Fibroblast of peridontal ligament (primary cell): Measurements from ENCODE around the gene DTYMK.

ENCODE experiments used
- DNase-seq: peaks from one replicate; pipeline ENCODE4 v3.0.0-alpha.2; 2010; ENCODE audit errors: extremely low read depth

Gene DTYMK

DNA sequence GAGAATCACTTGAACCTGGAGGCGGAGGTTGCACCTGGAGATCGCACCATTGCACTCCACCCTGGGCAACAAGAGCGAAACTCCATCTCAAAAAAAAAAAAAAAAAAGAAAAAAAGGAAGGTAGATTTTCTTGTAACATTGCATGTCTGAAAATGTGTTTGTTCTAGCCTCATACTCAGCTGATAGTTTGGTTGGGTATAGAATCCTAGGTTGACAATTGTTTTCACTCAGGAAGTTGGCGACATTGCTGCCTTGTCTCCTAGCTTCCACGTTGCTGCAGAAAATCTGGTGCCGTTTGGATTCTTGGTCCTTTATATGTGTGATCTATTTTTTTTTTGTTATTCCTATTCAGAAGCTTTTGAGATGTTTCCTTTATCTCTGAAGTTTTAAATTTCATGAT lies 19.9 kb upstream of the DTYMK start:
- no peak for DNase-seq

DNA sequence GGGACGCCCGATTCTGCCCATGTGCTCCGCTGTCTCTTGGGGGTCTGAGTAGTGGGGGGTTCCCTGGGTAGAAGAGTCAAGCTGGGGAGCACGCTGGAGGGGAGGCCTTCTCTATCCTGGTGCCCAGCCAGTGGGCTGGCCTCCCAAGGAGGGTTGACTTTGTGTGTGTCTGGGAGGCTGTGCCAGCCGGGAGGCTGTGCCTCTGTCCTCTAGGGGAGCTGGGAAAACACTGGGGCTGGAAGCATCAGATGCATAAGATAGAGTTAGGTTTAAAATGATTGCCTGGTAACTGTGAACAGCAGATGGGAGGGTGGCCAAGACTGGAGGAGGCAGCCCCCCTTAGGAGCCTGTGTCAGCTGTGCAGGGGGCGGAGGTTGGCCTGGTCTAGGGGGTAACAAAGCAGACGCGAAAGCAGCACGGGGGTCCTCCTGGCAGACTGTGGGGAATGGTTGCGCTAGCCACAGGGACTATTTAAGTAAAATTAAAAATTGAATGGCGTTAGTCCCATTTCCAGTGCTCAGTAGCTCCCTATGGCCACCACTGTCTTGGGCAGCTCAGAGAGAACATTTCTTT lies 16.5 kb upstream of the DTYMK start:
- peak; percentile 32 for DNase-seq

DNA sequence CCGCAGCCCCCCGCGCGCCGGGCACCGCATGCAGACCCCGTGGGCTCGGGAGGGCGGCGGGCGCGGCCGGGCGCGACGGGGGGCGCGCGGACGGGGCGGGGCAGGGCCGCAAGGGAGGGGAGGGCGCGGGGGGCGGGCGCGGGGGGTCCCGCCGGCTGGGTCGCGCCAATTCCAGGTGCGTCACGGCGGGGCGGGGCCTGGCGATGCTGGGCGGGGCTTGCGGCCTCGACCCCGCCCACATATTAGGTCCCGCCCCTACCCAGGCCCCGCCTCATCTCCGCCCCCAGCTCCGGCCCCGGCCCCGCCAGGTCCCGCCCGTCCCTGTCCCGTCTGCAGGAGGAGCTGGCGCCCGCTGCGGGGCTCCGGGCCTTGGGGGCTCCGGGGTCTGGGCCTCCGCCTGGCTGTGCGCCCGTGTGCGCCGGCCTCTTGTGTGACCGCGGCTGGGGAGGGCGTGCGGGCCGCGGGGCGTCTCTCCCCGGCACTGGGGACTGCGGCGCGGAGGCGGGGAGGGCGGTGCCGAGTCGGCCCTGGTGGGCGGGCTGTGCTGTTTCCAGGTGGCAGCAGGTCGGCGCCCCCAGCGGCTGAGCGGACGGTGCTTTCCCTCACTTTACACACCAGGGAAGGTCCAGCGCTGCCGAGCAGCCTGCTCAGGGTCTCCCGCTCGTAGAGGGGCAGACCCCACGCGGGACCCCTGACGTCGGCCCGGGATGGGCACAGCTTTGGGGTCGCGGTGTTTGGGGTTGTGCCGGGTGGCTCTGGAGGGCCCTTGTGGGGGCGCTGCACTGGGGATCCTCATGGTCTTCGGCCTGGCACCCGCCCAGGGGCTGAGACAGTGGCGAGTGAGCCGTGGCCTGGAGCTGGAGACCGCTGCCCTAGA lies 15.8 kb upstream of the DTYMK start:
- DNase-seq, result peak; percentile 65

DNA sequence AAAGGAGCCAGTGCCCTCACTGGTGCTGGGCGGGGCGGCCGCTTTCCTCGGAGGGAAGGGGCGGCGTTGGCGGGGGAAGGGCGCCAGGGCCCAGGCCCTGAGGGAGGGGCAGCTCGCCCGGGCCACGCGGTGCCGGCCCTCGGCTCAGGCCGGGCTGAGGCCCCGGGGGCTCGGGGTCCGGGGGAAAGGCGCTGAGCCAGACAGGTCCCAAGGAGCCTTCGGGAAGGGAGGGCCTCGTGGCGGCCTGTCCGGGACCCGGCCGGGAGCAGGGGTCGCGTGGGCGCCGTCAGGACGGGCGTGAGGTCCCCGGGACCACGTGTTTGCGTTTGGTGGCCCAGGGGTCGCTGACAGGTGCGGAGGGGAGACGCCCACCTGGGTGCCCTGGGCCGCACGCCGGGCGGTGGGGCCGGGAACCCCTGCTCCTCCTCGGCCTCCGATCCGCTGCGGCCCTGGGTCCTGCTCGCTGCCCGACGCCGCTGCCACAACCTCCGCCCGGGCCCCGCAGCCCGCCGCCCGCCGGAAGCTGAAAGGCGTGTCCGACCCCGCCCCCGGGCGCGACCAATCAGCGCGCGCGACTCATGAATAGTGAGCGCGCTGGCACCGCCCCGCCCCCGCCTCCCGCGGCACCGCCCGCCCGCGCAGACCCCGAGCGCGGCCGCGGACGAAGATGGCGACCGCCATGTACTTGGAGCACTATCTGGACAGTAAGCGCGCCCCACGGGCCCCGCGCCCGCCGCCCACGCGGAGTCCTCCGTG lies 15.0 kb upstream of the DTYMK start, which contains the start of gene ING5:
ING5 (plus strand) TSS at position 641 of the 756 bp plus-strand sequence; CDS start at position 668, 27 bp downstream.
- peak; percentile 81 for DNase-seq

DNA sequence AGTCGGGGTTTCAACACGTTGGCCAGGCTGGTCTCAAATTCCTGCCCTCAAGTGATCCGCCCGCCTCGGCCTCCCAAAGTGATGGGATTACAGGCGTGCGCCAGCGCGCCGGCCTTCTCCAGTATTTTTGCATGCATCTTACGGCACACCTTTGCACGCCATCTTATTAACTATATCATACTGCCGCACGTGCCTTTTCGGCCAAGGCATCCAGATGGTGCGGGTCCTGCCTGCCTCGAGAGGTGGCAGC lies 14.5 kb upstream of the DTYMK start:
- peak; percentile 67 for DNase-seq

DNA sequence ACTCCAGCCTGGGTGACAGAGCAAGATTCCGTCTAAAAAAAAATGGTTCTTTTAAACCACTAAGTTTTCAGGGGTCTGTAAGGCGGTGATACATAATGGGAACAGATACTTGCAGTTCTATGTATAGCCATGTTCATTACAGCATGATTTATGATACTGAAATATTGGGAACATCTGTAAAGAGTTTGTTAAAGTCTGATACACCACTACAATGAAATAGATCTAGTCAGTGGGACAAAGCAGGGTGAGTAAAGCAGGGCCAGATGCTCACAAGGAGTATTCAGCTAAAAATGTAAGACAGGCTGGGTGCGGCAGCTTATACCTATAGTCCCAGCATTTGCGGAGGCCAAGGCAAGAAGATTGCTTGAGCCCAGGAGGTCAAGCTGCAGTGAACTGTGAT lies 9.0 kb upstream of the DTYMK start:
- no peak for DNase-seq

DNA sequence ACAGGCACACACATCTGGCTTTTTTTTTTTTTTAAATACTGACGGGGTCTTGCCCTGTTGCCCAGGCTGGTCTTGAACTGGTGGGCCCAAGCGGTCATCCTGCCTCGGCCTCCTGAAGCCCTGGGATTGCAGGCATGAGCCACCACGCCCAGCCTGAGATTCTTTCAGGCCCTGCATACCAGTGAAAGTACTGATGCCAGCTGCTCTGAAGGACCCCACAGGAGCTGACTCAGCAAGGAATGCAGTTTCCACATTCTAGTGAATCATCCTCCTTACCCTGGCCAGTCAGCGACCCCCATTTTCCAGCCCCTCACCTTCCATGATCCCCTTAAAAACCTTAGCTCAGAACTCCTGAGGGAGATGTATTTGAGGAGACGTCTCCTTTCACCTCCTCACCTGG lies 5.8 kb upstream of the DTYMK start:
- peak; percentile 67 for DNase-seq

DNA sequence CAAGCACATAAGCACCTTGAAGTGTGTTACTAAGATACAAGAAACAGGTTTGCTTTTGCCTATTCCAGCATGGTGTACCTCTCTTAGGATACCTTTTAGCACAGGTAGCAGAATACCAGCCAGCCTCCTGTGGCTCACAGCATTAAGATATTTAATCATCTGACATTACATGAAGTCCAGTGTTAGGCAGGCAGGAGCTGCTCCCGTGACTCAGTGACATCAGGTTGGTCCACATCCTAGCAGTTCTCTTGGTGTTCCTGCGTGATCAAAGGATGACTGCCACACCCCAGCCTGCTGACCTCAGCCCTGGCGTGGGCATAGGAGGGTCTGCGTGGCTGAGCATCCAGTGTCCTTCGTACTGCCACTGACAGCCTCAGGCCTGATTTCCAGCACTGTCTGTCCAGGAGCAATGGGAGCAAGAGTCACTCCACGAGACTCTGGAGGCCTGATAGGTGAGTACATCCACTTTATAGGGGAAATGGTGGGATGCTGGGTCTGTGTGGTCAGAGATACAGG lies 3.6 kb upstream of the DTYMK start:
- DNase-seq, result no peak

DNA sequence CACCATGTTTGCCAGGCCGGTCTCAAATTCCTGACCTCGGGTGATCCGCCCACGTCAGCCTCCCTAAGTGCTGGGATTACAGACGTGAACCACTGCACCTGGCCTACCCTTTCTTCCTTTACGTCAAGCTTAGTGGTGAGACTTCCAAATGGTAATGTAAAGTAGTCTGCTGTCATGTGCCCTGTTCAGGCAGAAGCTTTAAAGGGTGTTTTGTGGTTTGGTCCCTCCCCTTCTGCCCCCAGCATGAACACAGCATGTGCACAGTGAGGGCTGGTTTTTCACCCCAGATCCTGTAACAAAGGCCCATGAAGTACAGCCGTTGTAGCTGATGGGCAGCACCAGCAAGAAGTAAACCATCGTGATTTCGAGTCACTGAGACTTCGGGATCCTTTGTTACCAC lies 2.7 kb upstream of the DTYMK start:
- no peak for DNase-seq

DNA sequence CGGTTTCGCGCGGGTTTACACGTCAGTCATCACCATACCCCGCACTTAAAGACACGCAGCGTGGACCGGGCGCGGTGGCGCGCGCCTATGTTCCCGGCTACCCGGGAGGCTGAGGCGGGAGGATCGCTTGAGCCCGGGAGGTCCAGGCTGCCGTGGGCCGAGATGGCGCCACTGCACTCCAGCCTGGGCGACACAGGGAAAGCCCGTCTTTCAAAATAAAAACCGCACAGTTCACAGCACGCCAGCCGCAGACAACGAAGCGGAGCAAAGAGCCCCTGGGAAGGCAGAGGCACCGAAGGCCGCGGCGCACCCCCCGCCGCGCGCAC lies 328 bp downstream of the DTYMK start:
- DNase-seq, result no peak

DNA sequence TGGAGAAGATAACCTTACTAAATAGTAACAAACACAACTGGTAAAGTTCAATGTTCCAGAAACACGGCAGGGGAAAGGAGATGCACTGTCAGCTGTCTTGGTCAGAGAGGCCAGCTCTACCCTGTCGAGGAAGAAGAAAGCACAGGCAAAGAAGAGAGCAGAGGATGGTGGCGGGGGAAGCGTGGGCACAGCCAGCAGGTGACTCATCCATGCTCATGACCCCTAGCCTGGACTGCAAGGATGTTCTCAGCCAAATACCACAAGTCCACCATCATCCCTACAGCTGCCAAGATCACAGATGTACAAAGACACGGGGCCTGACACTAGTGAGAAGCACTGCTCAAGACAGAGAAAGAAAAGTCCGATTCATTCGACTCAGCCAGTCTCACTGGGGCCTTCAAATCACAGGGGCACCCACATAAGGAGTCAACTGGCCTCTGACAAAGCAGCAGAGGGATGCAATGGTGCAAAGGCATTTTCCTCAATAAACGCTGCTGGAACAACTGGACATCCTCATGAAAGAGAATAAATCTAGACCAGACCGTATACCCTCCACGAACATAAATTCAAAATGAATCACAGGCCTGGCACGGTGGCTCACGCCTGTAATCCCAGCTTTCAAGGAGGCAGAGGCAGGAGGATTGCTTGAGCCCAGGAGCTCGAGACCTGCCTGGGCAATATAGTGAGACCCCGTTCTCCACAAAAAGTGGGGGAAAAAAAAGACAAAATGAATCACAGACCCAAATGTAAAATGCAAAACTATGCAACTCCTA lies 5.6 kb downstream of the DTYMK start:
- peak; percentile 97 for DNase-seq

DNA sequence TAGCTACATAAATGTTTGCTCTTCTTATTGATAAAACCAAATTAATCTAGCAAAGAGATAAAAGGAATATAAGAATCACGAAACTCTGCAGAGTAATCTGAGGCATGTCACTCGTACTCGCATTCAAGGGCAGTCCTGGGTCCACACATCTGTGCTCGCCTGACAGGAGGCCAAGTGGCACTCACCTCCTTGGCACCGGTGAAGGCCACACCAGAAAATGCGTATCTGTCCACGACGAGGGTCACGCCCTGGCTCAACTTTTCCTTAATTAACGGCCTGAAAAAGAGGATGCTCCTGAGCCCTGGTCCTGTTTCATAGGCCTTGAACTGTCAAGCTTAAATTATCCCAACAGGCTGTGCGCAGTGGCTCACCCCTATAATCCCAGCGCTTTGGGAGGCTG lies 6.6 kb downstream of the DTYMK start:
- no peak for DNase-seq

DNA sequence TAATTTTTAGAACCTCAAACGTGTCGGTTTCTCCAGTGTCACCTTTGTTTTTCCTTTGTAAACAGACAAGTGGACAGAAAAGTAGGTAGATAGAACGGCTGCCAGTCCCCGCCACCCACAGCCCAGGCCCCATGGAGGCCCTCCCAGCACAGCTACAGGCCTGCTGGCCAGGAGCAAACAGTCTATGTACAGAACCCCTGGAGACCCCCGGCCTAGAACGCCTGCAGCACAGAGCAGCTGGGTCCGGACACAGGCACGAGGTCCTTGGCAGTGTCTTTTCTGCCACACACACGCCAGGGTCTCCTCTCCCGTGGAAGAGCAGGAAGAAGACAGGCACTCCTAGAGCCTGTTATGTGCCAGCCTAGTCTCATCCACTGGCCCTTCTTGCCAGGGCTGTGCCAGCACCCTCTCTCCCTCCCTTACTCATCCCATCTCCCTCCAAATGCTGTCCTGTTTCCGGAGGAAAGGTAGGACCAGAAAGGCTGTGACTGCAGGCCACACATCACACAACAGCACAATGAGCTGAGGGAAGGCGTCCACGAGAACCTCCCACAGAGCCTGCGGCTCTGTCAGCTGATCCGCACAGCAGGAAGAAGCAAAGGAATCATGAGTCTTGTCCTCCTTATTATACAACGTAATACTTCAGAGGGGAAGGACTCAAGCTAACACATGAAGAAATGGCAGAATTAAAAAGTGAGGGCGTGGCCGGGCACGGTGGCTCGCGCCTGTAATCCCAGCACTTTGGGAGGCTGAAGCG lies 7.7 kb downstream of the DTYMK start:
- no peak for DNase-seq

DNA sequence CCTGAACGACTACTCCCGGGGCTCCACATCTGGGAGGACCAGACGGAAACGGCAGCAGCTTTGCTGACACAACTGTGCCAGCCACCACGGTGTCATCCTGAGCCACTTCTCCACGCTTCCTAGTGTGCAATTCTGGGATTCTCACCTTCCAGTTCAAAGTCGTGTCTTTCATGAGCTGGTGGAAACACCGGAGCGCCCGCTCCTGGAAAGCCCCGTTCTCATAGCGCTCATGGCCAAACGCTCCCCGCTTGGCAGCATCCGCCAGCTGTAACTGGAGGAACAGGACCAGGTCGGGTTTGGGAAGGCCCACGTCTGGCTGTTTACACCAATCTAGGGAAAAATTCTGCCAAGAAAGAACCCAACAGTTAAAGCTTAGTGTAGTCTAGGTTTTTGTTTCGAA lies 8.3 kb downstream of the DTYMK start:
- DNase-seq, result no peak

DNA sequence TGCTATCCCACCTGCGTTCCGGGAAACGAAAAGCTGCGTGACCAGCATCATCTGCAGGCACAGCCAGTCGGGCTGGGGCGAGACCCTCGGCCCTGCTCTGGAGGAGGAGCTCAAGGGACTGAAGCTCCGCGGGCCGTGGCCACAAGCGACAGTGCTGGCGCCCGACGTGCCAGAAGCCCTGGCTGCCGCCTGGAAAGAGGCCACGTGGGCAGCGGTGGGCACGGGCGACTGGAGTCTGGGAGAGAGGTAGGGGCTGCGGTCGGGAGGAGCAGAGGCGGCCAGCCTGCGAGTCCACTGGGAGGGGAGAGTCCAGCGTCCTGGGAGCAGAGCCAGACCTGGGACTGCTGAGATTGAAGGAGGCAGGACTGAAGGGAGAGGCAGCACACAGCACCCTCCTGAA lies 9.2 kb downstream of the DTYMK start:
- DNase-seq, result no peak

DNA sequence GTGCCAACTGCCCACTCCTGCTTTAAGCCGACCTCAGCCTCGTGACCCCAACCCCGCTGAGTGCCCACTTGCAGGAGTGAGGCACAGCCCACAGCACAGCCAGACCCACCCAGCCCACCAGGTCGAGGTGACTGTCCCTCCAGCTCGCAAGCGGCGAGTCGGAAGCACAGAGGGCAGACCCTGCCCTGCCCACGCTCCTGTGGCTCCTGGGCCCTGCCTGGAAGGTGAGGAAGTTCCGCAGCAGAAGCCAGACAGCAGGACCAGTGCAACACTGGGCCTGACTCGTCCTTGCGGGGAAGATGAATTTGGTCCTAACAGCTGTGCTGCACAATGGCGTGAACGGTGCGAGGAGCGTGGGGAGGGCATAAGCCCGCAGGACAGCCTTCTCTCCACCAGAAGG lies 9.9 kb downstream of the DTYMK start:
- no peak for DNase-seq

DNA sequence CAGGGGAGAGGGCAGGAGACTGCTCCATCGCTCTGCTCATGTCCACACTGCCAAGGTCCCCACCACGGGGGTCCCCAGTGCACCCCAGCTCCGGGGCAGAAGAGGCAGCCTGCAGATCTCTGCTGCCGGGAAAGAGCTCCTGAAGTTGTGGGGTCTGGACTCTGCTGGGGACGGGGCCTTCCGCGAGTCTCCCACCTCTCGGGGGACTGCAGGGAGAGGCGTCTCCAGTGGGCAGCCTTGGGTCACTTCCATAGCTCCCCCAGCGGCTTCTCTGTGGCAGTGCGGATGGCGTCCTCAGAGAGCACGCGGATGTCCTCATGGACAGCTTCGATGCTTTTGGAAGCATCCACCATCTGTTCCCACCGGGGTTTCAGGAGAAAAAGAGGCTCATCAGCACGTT lies 10.7 kb downstream of the DTYMK start:
- no peak for DNase-seq

DNA sequence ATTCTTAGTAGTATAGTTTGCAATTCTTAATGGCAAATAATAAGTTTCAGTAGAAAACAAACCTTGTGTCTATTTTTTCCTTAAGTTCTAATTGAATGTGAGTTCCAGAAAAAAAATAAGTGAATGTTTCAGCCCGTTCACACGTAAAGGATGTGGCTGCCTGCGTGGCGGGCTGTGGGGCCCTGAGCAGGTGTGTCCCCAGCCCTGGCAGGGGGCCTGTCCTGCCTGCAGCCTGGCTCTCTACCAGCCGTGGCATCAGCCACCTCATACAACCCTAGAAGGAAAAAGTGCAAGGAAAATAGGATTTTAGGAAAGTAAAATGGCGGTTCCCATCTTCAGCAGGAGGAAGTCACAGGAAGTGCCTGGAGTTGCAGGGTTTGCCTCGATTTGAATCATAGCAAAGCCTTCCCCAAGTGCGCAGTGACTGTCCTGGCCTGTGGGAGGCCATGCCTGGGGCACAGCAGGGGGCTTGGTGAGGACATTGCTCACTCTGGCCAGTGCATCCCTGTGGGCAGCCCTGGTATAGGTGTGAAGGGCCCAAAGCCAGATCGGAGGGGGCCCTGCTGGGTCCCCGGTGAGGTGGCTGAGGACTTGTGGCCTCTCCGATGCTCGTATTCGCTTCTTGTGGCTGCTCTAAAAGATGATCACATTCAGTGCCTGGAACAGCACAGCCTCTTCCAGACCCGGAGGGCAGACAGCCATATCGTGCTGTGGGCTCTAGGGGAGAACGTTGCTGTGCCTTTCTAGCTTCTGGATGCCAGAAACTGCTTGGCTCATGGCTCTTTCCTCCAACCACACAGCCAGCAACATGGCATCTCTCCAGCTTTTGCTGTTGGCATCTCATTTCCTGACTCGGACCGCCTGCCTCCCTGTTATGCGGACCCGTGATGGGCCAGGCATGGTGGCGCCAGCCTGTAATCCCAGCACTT lies 12.6 kb downstream of the DTYMK start:
- peak; percentile 38 for DNase-seq

DNA sequence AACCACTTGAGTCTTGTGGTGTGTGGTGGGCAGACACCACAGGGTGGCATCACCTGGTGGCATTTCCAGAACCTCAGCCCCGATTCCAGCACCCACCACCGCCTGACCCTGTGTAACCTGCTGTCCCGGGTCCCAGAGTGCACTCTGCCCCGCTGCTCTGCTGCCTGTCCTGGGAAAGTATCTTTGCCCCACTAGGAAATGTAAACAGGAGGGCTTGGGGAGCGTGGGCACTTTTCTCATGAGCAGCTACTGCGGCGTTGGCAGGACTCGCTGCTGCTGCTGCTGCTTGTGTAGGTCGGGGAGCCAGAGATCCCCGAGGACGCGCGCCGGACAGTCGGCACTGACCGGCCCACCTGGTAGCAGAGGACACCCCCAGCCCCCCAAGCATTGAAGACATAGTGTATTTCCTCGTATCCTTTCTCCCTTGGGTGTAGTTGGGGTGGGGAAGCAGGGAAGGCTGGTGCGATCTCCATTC lies 13.4 kb downstream of the DTYMK start:
- DNase-seq, result no peak
